ENCODE data around the gene WHRN.

WHRN gene

DNA sequence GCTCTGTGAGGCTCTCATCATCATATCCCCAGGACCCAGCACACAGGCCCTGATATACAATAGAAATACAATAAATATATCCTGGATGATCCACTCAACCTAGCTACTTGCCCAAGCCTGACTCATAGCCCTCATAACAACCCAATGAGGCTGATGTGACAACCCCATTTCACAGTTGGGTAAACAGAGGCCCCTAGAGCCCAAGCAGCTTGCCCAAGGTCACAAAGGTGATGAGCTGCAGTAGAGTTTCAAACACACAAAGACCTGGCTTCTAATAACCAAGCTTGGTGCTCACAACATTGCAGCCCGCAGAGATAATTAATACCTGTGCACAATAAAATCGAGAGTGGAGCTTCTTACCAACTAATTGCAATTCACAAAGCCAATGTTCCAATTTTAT lies 114.3 kb downstream of the WHRN start:
- TF ChIP-seq, protein P1, sequence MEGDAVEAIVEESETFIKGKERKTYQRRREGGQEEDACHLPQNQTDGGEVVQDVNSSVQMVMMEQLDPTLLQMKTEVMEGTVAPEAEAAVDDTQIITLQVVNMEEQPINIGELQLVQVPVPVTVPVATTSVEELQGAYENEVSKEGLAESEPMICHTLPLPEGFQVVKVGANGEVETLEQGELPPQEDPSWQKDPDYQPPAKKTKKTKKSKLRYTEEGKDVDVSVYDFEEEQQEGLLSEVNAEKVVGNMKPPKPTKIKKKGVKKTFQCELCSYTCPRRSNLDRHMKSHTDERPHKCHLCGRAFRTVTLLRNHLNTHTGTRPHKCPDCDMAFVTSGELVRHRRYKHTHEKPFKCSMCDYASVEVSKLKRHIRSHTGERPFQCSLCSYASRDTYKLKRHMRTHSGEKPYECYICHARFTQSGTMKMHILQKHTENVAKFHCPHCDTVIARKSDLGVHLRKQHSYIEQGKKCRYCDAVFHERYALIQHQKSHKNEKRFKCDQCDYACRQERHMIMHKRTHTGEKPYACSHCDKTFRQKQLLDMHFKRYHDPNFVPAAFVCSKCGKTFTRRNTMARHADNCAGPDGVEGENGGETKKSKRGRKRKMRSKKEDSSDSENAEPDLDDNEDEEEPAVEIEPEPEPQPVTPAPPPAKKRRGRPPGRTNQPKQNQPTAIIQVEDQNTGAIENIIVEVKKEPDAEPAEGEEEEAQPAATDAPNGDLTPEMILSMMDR (conservative IDR thresholded peaks at IDR 0.05; ENCODE audit: low read depth, low read length) = no peak
- DNase-seq (ENCODE audit: low read depth) = no peak
- H3K4me3 ChIP-seq (ENCODE audit: low read depth, low read length) = no peak overlapping the region

DNA sequence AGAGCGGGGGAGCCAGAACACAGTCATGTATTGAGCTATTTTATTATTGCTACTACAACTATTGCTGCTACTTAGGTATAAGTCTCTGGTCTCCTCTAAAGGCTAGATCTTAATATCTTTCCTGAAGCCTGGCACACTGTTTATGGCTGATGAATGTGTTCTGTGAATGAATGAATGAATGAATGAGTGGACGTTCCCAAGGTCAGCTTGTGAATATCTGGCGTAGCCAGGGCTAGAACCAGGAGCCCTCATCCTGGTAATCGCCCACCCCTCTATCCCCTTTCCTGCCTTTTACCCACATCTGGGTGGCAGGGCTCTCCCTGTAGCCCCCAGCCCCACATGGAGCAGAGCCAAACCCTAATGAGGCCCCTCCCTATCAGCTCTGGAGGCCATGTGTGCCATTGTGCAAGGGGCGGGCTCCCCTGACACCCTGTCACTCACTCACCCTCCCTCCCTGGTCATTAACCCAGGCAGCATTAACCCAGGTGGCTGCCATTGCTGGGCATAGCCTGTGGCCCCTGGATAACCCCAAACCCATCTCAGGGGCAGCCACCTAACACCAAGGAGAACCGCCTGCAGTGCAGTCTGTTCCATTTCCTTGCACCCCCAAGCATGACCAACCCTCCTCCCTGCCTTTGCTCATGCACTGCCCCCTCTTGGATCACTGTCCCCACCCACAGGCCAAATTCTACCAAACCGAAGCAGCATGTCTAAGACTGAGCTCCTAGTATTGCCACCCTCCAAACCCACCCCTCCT lies 115.5 kb downstream of the WHRN start:
- H3K4me3 ChIP-seq (ENCODE audit: low read depth, low read length) = no peak overlapping the region

DNA sequence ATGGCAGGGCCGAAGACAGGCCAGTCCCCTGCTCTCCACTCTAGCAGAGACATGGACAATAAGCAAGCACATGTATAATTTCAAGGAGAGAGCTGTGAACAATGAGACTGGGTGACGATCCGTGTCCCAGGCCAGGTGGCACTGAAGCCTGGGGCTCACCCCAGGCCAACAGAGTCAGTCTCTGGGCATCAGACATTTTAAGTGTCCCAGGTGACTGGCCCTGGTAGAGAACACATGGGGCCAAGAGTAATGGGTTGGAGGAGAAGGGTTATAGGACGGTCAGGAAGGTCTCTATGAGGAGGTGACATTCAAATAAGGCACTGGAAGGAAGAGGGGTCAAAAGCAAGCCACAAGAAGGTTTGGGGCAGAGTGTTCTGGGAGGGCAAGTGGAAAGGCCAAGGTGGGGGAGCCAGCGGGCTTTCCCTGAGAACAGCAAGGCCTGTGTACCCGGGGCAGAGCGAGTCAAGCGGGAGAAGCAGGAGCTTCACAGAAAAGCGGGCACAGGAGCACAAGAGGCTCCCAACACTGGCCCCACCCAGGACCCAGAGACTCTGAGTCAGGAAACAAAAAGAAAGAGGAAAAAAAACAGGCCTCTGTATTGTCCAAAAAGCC lies 116.4 kb downstream of the WHRN start:
- TF ChIP-seq, protein P1 (conservative IDR thresholded peaks at IDR 0.05; ENCODE audit: low read depth, low read length) = no peak
- DNase-seq (ENCODE audit: low read depth) = no peak
- H3K4me3 ChIP-seq (ENCODE audit: low read depth, low read length) = no peak overlapping the region

More for the DNA sequence above, 115.5 kb downstream of the WHRN start:
- TF ChIP-seq, protein P1 (conservative IDR thresholded peaks at IDR 0.05; ENCODE audit: low read depth, low read length) = no peak
- DNase-seq (ENCODE audit: low read depth) = no peak

DNA sequence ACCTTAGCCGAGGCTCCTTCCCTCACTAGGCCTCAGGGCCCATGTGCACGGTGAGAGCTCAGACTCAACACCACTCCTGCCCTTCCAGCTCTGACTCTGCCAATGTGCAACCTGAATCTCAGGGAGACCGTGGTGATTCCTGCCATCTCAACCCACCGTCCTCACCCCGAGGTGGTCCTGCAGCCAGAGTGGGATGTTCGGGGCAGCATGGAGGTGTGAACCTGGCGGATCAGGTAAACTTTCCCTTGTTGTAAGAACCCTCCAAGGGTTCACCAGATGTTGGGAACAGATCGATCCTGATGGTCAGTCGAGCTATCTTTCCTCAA lies 117.0 kb downstream of the WHRN start:
- TF ChIP-seq, protein P1 (conservative IDR thresholded peaks at IDR 0.05; ENCODE audit: low read depth, low read length) = no peak
- H3K4me3 ChIP-seq (ENCODE audit: low read depth, low read length) = peak overlapping the region; percentile 74
- DNase-seq (ENCODE audit: low read depth) = no peak

DNA sequence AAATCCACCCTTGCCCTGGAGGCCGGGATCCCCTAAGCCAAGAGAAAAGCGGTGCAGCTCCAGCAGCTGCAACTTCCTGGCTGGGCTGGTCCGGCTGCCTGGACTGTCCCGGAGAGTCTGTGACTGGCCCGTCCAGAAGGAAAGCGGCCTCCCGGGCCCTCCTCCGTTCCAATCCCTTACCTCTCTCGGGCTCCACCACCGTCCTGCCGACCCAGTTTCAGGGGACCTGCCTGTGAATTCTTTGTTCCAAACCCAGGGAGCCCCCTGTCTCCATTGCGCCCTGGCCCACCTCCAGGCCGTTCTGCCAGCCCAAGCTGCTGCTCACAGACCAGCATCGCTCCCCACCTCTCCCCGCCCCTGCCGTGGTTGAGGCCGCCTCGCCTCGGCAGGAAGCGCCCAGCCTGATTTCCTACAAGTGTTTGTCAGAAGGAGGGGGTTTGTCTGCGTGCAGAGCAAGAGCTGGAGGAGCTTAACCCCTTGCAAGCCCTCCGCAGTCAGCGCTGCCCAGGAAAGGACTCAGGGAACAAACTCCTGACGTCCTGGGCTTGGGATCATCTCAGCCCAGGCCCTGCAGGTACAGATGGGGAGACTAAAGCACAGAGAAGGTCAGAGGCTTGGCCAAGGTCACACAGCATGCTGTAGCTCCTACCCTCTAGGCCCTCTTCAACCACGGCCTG lies 117.5 kb downstream of the WHRN start, which contains the start of gene AKNA:
AKNA (minus strand) TSS at position 303 of the 677 bp plus-strand sequence. CDS start 6,649 bp downstream, outside the sequence.
- peak; percentile 85 for DNase-seq (ENCODE audit: low read depth)
- TF ChIP-seq, protein P1 (conservative IDR thresholded peaks at IDR 0.05; ENCODE audit: low read depth, low read length) = no peak
- H3K4me3 ChIP-seq (ENCODE audit: low read depth, low read length) = peak within 1 kb of the TSS; percentile 74

DNA sequence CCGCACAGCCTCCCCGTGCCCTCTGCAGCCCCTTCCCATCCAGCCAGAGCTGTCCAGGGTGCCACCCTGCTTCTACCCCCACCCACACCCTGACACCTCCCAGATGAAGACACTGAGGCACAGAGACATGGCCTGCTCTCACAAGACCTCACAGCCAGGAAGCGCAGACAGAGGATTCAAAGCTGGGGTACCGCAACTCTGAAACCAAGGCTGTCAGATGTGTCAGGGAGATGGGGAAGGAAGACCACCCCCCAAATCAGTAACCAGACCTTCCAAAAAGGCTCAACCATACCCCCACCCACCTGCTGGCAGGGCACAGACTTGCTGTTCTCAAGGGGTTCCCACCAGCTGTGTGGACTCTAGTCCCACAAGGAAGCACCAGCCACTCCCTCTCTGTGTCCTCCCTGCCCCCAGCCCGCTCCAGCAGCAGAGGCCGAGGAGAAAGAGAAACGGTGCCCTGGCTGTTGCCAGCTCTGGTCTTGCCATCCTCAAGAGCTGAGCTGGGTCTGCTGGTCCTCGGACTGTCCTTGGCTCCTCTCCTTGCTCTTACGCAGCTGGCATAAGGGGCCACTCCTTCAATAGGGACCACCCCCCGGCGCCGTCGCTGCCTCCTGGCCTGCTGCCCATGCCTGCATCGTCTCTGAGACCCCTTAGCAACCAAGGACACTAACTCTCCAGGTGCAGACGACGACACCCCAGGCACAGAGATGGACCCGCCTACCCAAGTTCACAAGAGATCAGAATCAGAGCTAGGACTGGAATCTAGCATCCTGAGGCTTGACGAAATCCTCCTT lies 118.2 kb downstream of the WHRN start:
- TF ChIP-seq, protein P1 (conservative IDR thresholded peaks at IDR 0.05; ENCODE audit: low read depth, low read length) = no peak
- DNase-seq (ENCODE audit: low read depth) = no peak
- peak overlapping the region; percentile 74 for H3K4me3 ChIP-seq (ENCODE audit: low read depth, low read length)

Data from choroid plexus epithelial cell (primary cell).